PFSK-1 (cell line): ENCODE measurements around the gene VTI1A.

Experiments
- FOXP2 ChIP-seq: optimal IDR thresholded peaks from 2 replicates; pipeline ENCODE3; 2011; ENCODE audit warnings: borderline replicate concordance, control low read depth, inconsistent platforms; ENCODE audit not compliant: insufficient read depth; ENCODE audit errors: extremely low read length, extremely low read depth
- POLR2AphosphoS5 ChIP-seq: IDR thresholded peaks from 2 replicates; pipeline ENCODE4 v1.6.1; 2012; ENCODE audit warnings: low read depth, mild to moderate bottlenecking, control low read depth, low read length, moderate library complexity
- SIN3A ChIP-seq: IDR thresholded peaks from 2 replicates; pipeline ENCODE4 v1.6.1; 2012; ENCODE audit warnings: mild to moderate bottlenecking, low read length, moderate library complexity, borderline replicate concordance; ENCODE audit not compliant: insufficient read depth
- TAF1 ChIP-seq: IDR thresholded peaks from 2 replicates; pipeline ENCODE4 v1.6.1; 2012; ENCODE audit warnings: low read length, control low read depth, borderline replicate concordance; ENCODE audit not compliant: insufficient read depth
- TF ChIP-seq, protein P1 (sequence below), 2 experiments: IDR thresholded peaks; 2 replicates each; pipeline versions ENCODE4 v1.6.1 to v1.8.0; 2011 to 2012; ENCODE audit warnings: low read depth in 2 of 2, low read length in 2 of 2, control low read depth in 1 of 2, inconsistent platforms in 1 of 2, mild to moderate bottlenecking in 1 of 2, moderate library complexity in 1 of 2; ENCODE audit not compliant: insufficient read depth in 1 of 2

Gene VTI1A

DNA sequence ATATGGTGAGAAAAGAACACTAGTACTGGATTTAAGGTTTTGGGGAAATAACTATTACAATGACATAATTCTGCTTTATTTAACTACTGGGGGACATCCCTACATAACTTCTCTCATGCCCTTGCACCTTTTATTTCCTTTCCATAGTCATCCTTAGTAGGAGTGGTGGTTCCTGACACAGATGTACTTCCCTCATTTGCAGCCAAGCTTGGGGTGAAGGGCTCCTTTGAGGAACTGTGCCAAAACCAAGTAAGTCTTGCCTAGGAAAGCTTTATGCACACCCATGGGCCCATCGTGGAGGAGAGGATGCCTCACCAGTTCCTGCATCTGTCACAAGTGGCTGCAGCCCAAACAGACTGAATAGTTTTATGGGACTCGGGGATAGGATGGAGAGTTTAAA lies 20.9 kb upstream of the VTI1A start:
- TF ChIP-seq SIN3A (no peak), TAF1 (no peak), FOXP2 (no peak), POLR2AphosphoS5 (no peak)
- TF ChIP-seq, protein P1, sequence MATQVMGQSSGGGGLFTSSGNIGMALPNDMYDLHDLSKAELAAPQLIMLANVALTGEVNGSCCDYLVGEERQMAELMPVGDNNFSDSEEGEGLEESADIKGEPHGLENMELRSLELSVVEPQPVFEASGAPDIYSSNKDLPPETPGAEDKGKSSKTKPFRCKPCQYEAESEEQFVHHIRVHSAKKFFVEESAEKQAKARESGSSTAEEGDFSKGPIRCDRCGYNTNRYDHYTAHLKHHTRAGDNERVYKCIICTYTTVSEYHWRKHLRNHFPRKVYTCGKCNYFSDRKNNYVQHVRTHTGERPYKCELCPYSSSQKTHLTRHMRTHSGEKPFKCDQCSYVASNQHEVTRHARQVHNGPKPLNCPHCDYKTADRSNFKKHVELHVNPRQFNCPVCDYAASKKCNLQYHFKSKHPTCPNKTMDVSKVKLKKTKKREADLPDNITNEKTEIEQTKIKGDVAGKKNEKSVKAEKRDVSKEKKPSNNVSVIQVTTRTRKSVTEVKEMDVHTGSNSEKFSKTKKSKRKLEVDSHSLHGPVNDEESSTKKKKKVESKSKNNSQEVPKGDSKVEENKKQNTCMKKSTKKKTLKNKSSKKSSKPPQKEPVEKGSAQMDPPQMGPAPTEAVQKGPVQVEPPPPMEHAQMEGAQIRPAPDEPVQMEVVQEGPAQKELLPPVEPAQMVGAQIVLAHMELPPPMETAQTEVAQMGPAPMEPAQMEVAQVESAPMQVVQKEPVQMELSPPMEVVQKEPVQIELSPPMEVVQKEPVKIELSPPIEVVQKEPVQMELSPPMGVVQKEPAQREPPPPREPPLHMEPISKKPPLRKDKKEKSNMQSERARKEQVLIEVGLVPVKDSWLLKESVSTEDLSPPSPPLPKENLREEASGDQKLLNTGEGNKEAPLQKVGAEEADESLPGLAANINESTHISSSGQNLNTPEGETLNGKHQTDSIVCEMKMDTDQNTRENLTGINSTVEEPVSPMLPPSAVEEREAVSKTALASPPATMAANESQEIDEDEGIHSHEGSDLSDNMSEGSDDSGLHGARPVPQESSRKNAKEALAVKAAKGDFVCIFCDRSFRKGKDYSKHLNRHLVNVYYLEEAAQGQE (IDR thresholded peaks at IDR 0.05; ENCODE audit: insufficient read depth in 1 of 2, low read depth in 2 of 2, low read length in 2 of 2) = no peak

DNA sequence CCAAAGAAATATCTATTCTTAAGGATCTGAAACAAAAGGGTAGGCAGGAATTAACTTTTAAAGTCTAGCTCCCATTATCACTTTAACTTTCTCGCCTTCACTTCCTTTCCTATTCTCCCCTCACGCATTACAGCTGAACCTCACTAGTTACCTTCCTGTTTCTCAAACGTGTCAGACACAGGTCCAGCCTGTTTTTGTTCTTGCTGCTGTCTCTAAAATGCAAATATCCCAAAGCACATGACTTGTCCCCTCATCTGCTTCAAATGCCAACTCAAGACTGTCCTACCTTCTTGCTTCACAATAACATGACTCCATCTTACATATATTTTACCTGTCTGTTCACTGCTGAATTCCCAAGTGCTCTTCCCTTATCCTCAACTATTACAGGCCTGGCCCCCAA lies 17.9 kb upstream of the VTI1A start:
- TF ChIP-seq POLR2AphosphoS5 (no peak), TAF1 (no peak), SIN3A (no peak), FOXP2 (no peak)
- TF ChIP-seq, protein P1 (IDR thresholded peaks at IDR 0.05; ENCODE audit: insufficient read depth in 1 of 2, low read depth in 2 of 2, low read length in 2 of 2) = no peak

DNA sequence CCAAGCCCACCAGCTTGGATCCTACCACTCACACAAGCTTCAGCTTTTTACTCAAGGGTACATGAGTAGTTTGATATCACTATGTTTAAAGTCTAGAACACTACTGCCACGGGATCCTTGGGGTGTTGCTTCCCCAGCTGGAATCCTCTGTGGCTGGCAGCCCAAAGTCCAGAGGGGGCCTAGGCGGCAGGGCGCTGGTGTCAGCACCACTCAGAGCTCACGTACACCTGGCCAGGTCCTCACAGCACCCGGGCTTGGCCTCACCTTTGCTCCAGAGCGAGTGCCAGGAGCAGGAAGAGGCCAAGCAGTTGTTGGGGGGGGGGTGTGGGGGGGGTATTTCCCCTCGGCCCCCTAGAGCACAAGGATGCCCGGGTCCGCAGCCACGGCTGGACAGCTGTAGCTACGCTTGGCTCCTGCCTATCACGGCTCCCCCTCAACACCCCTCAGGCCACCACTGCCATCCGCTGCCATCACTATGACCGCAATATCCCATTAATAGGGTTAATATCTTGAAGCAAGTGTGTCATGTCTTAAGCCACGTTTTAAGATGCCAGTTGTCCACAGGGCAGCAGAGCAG lies 17.3 kb upstream of the VTI1A start:
- TF ChIP-seq, protein P1 (IDR thresholded peaks at IDR 0.05; ENCODE audit: insufficient read depth in 1 of 2, low read depth in 2 of 2, low read length in 2 of 2) = no peak

DNA sequence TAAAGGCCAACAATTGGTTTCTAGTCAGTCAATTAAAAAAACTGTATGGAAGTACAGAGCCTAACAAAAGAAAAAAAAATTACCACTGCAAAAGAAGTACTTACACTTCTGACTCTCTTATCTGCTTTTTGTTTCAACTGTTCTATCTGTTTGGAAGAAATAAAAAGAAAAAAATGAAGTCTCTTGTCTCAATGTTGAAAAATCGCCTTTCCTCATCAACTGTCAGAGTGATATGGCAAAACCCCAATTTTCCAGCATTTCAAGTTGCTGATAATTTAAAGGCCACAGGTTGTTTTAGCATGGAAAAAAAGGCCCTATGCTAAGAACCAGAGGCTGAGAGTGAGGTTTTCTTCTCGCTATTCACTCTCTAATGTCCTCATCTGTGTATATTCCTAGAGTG lies 13.9 kb upstream of the VTI1A start:
- TF ChIP-seq SIN3A = no peak
- TF ChIP-seq FOXP2 = no peak
- no peak for TF ChIP-seq POLR2AphosphoS5
- TF ChIP-seq, protein P1 (IDR thresholded peaks at IDR 0.05; ENCODE audit: insufficient read depth in 1 of 2, low read depth in 2 of 2, low read length in 2 of 2) = no peak
- no peak for TF ChIP-seq TAF1

DNA sequence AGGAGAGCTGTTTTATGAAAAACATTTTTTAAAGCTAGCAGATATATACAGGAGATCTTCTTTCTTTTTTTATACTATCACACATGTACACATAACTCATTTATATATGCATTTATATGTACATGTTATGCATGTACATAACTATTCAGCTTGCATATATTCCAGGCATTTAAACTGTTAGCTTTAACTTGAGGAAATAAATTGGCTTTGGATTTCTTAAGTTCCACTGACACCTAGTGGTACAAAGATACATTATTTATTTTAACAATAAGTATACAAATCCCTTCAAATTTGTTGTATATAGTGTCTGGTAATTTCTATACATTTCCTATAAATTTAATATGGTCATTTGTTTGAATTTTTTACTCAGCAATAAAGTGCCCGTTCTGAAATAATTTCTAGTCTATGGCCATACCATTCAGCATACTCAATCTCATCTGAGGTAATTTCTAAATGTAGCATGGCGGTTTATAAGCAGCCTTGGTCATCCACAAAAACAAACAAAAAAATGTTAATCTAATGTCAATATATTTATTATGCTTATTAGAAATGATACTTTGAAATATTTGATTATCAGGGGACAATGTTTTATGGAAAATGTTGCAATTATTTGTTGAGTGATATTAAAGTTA lies 11.9 kb upstream of the VTI1A start:
- TF ChIP-seq FOXP2 = no peak
